Germinal center (tissue), 1 donor: ENCODE data around the gene TOM1L1.

Source experiments
- DNase-seq: peaks from one replicate; pipeline ENCODE4 v3.0.0; 2012; ENCODE audit warnings: mixed read lengths, low spot score

TOM1L1 gene

DNA sequence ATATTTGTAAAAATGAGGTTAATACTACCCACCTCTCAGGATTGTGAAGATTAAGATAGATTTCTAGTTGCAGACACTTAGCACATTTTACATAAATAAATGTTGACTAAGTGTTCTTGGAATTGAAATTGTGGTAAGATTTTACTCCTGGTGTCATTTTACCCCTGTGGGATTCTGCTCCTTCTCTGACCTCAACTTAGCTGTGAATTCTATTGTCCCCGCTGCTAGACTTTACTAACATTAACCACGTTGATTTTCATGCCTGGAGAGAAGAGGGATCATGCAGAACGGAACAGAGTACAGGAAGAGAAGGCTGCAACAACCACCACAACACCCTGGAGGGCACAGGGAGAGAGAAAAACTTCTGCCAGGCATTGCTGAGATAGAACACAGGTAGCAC, 2.1 kb upstream of the TOM1L1 start:
- DNase-seq = no peak

GRCh38 chr17:54899201-54899600, 1.5 kb upstream of the TOM1L1 start:
- DNase-seq = no peak

GRCh38 chr17:54899721-54900456, 763 bp upstream of the TOM1L1 start:
- no peak for DNase-seq

DNA sequence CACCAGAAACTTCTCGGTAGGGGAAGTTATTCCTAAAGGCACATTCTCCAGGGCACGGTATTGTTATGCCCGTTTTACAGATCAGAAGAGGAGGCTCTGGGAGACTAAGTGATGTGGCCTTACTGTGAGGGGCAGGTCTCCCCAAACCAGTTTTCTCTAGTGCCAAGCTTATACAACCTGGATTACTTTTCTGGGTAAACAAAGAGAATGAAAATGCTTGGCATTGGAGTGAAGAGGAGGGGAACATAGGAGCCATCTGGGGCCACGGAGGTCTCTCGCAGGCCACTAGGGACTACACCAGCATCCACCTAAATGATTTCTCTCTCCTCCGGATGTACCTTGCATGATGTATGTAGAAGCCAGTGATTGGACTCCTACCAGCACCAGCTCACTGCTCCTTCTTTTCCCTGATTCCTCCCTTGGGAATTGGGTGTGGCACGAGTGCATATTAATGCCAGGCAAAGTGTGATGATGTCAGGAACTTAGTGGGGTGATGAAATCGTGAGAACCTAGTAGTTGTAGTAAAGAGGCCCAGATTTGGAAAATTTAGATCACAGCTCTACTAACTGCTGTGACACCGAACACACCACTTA, 674 bp downstream of the TOM1L1 start:
- no peak for DNase-seq

- no peak for DNase-seq
Observed at GRCh38 chr17:54902017-54902416, 1.4 kb downstream of the TOM1L1 start.

GRCh38 chr17:54902611-54903010, 2.0 kb downstream of the TOM1L1 start:
- DNase-seq = no peak

DNA sequence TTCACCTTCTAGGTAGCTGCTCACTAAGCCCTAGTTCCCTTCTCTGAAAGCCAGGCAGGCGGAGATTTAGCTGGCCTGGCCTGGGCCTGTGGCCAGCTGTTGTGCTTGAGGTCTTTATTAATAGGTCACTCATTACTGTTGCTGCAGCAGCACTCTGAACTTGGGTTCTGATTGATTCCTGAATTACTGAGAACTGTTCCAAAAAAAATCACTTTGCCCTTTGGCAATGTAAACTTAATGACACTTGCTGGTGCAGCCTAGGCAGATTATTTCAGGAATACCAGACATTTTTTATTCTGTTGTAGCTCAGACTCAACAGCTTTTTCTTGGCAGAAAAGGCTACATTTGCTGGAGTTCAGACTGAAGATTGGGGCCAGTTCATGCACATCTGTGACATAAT, 2.7 kb downstream of the TOM1L1 start:
- DNase-seq = no peak

GRCh38 chr17:54906683-54907082, 6.0 kb downstream of the TOM1L1 start:
- no peak for DNase-seq

DNA sequence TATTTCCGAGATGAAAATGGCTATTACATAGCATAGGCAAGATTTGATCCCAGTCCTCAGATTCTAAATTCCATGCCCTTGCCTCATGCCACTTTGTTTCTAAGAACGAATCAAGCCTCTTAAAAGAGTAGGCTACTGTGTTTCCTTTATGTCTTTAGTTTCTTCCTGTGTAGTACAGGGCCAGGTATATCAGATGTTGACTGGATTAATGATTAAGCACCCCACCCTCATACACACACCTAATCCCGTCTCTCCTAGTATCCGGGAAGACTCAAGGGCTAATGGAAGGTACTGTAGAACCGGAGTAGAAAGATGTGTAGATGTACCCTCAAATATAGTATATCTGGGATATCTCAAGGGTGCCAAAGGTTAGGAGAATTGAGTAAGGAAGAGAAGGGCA, 6.7 kb downstream of the TOM1L1 start:
- DNase-seq = no peak

DNA sequence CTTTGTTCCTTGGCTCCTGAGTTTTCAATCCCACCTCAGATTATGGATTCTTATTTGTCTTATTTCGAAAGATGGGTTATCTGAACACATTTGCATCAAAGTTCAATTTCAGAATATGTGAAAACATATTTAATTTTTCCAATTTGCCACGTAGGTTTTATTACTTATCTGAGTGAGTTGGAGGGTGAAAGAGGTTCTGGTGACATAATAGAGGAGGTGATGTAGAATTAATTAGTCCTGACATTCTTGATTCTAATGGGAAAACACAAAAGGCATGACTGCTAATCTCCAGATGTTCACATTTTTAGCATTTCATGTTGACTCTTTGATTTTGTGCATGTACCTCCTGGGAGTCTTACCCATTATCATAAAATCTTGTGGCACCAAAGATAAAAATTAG, 9.1 kb downstream of the TOM1L1 start:
- DNase-seq = no peak

GRCh38 chr17:54916721-54917120, 16.1 kb downstream of the TOM1L1 start:
- DNase-seq = no peak

GRCh38 chr17:54919425-54919824, 18.8 kb downstream of the TOM1L1 start:
- DNase-seq = no peak

- no peak for DNase-seq
Observed at GRCh38 chr17:54920819-54921218, 20.2 kb downstream of the TOM1L1 start.

DNA sequence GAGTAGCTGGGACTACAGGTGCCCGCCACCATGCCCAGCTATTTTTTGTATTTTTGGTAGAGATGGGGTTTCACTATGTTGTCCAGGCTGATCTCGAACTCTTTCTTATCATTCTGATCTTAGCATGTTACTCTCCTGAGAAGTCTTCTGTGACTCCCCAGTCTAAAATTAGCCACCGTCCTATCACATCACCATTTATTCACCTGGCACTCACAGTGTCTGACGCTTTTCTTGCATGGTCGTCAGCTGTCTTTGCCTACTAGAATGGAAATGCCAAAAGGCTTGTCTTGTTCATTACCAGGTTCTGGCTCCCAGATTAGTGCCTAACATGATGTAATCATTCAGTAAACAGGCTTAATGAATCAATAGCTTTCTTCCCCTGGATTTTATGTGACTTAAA, 23.8 kb downstream of the TOM1L1 start:
- no peak for DNase-seq

DNA sequence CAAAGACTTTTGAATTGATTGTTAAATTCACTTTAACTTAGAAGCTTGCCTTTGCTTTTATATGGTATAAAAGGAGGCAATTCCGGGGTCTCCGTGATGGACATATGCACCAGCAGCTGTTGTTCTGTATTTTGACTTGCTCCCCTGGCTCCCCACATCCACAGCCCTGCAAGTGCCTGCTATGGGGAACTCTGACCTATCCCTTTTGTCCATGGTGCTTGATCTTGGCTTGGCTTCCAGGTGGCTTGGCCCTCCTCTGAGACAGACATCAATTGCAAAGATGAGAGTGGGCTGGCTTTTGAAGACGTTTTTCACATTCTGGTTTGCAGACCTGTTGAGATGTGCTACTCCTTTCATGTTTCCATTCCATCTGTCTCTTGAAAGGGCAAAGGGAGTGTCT, 26.9 kb downstream of the TOM1L1 start:
- no peak for DNase-seq

- no peak for DNase-seq
Observed at GRCh38 chr17:54932711-54933110, 32.1 kb downstream of the TOM1L1 start.

DNA sequence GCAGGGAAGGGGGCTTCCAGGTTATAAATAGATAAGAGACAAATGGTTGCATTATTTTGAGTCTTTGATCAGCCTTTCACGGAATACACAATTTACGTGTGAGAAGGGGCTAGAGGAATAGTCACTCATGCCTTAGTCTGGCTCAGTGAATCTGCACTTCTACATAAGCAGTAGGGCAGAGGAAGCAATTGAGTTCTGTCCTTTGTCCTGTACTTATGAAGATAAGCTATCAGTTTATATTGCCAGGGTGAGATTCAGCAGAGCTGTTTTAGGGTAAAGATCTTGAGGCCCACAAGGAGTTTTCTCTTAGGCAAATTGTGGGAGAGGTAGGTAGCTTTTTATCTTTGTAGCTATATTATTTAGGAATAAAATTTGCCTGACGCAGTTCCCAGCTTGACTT, 33.3 kb downstream of the TOM1L1 start:
- no peak for DNase-seq

DNA sequence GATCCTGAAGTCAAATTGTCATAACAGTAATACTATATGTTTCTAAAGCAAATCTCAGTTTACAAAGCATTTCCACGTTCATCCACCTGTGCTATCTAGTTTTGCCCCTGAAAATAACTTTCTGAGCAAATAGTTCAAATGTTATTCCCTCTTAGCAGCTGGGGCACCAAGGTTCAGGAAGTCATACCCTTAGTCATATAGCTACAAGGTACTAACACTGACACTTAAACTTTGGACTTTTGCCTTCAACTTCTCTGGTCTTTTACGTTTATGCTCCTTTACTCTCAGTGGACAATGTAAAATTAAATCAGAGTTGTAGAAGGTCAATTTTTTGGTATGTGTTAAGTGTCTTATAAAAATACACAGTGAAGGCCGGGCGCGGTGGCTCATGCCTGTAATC, 34.8 kb downstream of the TOM1L1 start:
- no peak for DNase-seq

DNA sequence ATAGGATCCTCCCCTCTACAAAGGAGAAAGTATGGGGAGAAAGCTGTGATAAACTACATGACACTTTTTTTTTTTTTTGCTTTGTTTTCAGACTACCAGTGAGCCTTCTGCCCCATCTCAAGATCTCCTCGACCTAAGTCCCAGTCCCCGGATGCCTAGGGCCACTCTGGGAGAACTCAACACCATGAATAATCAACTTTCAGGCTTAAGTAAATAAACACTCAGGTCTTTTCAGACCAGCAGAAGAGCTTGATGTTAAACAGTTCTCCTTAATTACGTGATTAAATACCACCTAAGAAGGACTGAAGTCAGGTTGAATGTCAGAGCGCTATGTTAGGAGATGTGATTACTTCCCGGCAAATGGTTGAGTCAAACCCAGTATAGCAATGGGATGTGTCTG, 36.4 kb downstream of the TOM1L1 start:
- DNase-seq = no peak

GRCh38 chr17:54937426-54937825, 36.8 kb downstream of the TOM1L1 start:
- no peak for DNase-seq

GRCh38 chr17:54941285-54941684, 40.6 kb downstream of the TOM1L1 start:
- no peak for DNase-seq

DNA sequence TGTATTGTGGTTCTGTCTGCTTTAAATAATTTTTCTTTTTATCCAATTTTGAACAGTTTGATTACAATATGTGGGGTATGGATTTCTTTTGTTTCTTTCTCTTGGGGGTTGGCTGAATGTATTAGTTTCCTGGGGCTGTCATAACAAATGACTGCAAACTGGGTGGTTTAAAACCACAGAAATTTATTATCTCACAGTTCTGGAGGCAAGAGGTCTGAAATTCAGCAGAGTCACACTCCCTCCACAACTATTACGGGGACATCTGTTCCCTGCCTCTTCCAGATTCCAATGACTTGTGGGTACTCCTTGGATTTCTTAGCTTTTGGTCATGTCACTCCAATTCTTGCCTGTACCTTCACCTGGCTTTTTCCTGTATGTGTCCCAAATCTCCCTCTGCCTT, 44.1 kb downstream of the TOM1L1 start:
- no peak for DNase-seq

DNA sequence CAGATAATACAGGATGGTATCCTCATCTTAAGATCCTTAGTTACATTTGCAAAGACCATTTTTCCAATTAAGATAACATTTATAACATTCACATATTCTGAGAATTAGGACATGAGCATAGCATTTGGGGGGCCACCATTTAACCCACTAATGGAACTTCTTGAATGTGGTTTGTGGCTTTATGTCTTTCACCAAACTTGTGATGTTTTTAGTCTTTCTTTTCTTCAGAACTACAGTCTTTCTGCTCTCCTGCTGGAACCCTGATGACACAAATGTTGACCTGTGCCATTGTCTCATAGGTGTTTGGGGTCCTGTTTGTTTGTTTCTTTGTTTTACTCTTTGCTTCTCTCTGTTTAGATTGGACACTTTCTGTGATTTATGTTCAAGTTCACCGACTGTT, 44.6 kb downstream of the TOM1L1 start:
- no peak for DNase-seq

- DNase-seq = no peak
Observed at GRCh38 chr17:54945671-54946070, 45.0 kb downstream of the TOM1L1 start.
